IMR-90 (cell line): Measurements from ENCODE around the gene ASTN2.

Experiments used
- CEBPB ChIP-seq: IDR thresholded peaks from 2 replicates; pipeline ENCODE4 v1.6.1; 2012; ENCODE audit warnings: low read depth, low read length, improper control_type of control experiment
- CTCF ChIP-seq: conservative IDR thresholded peaks from 2 replicates; pipeline ENCODE4 v1.5.1; 2012; ENCODE audit warnings: mild to moderate bottlenecking, low read depth, low read length, improper control_type of control experiment
- ELK1 ChIP-seq: fragments of 150-350 bp; IDR thresholded peaks from 2 replicates; pipeline ENCODE4 v1.6.1; 2016; ENCODE audit warnings: low read depth, mild to moderate bottlenecking, low read length, moderate library complexity, borderline replicate concordance
- MAFK ChIP-seq: IDR thresholded peaks from 2 replicates; pipeline ENCODE4 v1.6.1; 2012; ENCODE audit warnings: low read depth, low read length, improper control_type of control experiment
- POLR2A ChIP-seq: IDR thresholded peaks from 2 replicates; pipeline ENCODE4 v1.6.1; 2012; ENCODE audit warnings: mild to moderate bottlenecking, low read depth, low read length
- SMC3 ChIP-seq: fragments of 150-350 bp; IDR thresholded peaks from 2 replicates; pipeline ENCODE4 v1.6.1; 2016; ENCODE audit warnings: low read depth, mild to moderate bottlenecking, antibody characterized with exemption, low read length, moderate library complexity
- TF ChIP-seq, protein P1 (sequence below): fragments of 150-350 bp; IDR thresholded peaks from 2 replicates; pipeline ENCODE4 v1.6.1; 2017; ENCODE audit warnings: mild to moderate bottlenecking, antibody characterized with exemption, low read length, low read depth

GRCh38 chr9:116694785-116695291 is 720.0 kb downstream of the ASTN2 start:
- TF ChIP-seq CTCF: no peak
- no peak for TF ChIP-seq POLR2A
- TF ChIP-seq, protein P1, sequence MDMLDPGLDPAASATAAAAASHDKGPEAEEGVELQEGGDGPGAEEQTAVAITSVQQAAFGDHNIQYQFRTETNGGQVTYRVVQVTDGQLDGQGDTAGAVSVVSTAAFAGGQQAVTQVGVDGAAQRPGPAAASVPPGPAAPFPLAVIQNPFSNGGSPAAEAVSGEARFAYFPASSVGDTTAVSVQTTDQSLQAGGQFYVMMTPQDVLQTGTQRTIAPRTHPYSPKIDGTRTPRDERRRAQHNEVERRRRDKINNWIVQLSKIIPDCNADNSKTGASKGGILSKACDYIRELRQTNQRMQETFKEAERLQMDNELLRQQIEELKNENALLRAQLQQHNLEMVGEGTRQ: no peak
- TF ChIP-seq MAFK: no peak
- no peak for TF ChIP-seq ELK1
- TF ChIP-seq SMC3: no peak
- no peak for TF ChIP-seq CEBPB
